Activated T-cell treated with anti-CD3 and anti-CD28 coated beads for 1 hour (primary cell): ENCODE measurements around the gene PFKL.
"Not testable (repeated sequence)": the region's sequence is repeated elsewhere in the genome, so short reads cannot be mapped to it uniquely, and the experiment has no call there.

ENCODE experiments used
- DNase-seq: peaks from one replicate; pipeline ENCODE4 v3.0.0-alpha.2; 2020; ENCODE audit warnings: low read depth

The PFKL gene

GRCh38 chr21:44344541-44345183 is 44.8 kb downstream of the PFKL start:
- DNase-seq: no peak

GRCh38 chr21:44345495-44345894 is 45.6 kb downstream of the PFKL start:
- DNase-seq: no peak

- no peak for DNase-seq
Observed at GRCh38 chr21:44347911-44348451, 48.1 kb downstream of the PFKL start.

- DNase-seq: no peak
Observed at GRCh38 chr21:44348861-44349260, 49.0 kb downstream of the PFKL start.

GRCh38 chr21:44349416-44349846 is 49.6 kb downstream of the PFKL start:
- DNase-seq: no peak

- DNase-seq: no peak
Observed at GRCh38 chr21:44349847-44350772, 50.3 kb downstream of the PFKL start.

GRCh38 chr21:44350773-44351481 is 51.1 kb downstream of the PFKL start:
- DNase-seq: no peak

- DNase-seq: no peak
Observed at GRCh38 chr21:44351535-44352252, 51.8 kb downstream of the PFKL start.

GRCh38 chr21:44352253-44352860 is 52.5 kb downstream of the PFKL start:
- no peak for DNase-seq

GRCh38 chr21:44353191-44353970 is 53.5 kb downstream of the PFKL start, which contains the start of gene TRPM2:
TSS of gene TRPM2 (plus strand) at chr21:44353621. CDS start at chr21:44353701, 80 bp downstream.
- peak; percentile 17 for DNase-seq

- DNase-seq: no peak
Observed at GRCh38 chr21:44354001-44354405, 54.1 kb downstream of the PFKL start.

GRCh38 chr21:44354775-44355771 is 55.2 kb downstream of the PFKL start:
- no peak for DNase-seq

GRCh38 chr21:44356160-44356559 is 56.3 kb downstream of the PFKL start:
- no peak for DNase-seq

- no peak for DNase-seq
Observed at GRCh38 chr21:44356636-44357035, 56.8 kb downstream of the PFKL start.

GRCh38 chr21:44357064-44357837 is 57.4 kb downstream of the PFKL start:
- no peak for DNase-seq

GRCh38 chr21:44359396-44359795 is 59.5 kb downstream of the PFKL start:
- no peak for DNase-seq

- no peak for DNase-seq
Observed at GRCh38 chr21:44360159-44360558, 60.3 kb downstream of the PFKL start.

GRCh38 chr21:44361903-44362302 is 62.0 kb downstream of the PFKL start:
- not testable (repeated sequence) for DNase-seq
